ENCODE measurements around the gene NELL2. TPM values are rescaled to one million over a fixed set of nuclear protein-coding genes. Genes with fewer than 3 reads are reported as not detected.
A peak's percentile ranks its signal among the peaks of the same experiment; 100 is the strongest.
"Not testable (repeated sequence)": the region's sequence is repeated elsewhere in the genome, so short reads cannot be mapped to it uniquely, and the experiment has no call there.

NELL2 gene
- polyA plus RNA-seq, 2 donors: 0.44 to 0.63 TPM

GRCh38 chr12:44834996-44835395 is 41.1 kb downstream of the NELL2 start:
- not testable (repeated sequence) for H3K36me3 ChIP-seq (ENCODE audit: control insufficient read depth in 2 of 2, insufficient read depth in 2 of 2, low read length in 1 of 2)
- WGBS, 2 donors: 62 to 67% methylated on average over 7 of the region's 7 CpGs
- H3K27ac ChIP-seq (ENCODE audit: low read depth in 2 of 2, low read length in 1 of 2): peak overlapping the region; percentile 64 to 85

GRCh38 chr12:44833561-44833960 is 42.6 kb downstream of the NELL2 start:
- Histone ChIP-seq H3K27ac (ENCODE audit: low read depth in 2 of 2, low read length in 1 of 2) (no peak overlapping the region), H3K36me3 (ENCODE audit: control insufficient read depth in 2 of 2, insufficient read depth in 2 of 2, low read length in 1 of 2) (no peaks in the 10 kb centered on the region), H3K4me1 (ENCODE audit: control insufficient read depth in 2 of 2, insufficient read depth in 2 of 2, low read length in 1 of 2) (peaks cover 2 to 9% of the 10 kb centered on the region in 2 donors), H3K9me3 (ENCODE audit: control insufficient read depth in 2 of 2, insufficient read depth in 1 of 2, low read depth in 1 of 2, low read length in 1 of 2) (peaks cover 0 to 2% of the 10 kb centered on the region in 2 donors), H3K27me3 (ENCODE audit: control insufficient read depth in 1 of 2, insufficient read depth in 2 of 2, low read length in 2 of 2) (no peaks in the 10 kb centered on the region), H3K4me3 (ENCODE audit: low read depth in 1 of 2, low read length in 2 of 2) (no peak overlapping the region)
- 85 to 92% methylated on average over 5 of the region's 5 CpGs for WGBS, 2 donors

More at GRCh38 chr12:44834996-44835395, 41.1 kb downstream of the NELL2 start:
- H3K4me3 ChIP-seq (ENCODE audit: low read depth in 1 of 2, low read length in 2 of 2); H3K9me3 ChIP-seq (ENCODE audit: control insufficient read depth in 2 of 2, insufficient read depth in 1 of 2, low read depth in 1 of 2, low read length in 1 of 2); H3K27me3 ChIP-seq (ENCODE audit: control insufficient read depth in 1 of 2, insufficient read depth in 2 of 2, low read length in 2 of 2); H3K4me1 ChIP-seq (ENCODE audit: control insufficient read depth in 2 of 2, insufficient read depth in 2 of 2, low read length in 1 of 2): not testable (repeated sequence)

- Histone ChIP-seq H3K36me3 (ENCODE audit: control insufficient read depth in 2 of 2, insufficient read depth in 2 of 2, low read length in 1 of 2) (no peaks in the 10 kb centered on the region), H3K9me3 (ENCODE audit: control insufficient read depth in 2 of 2, insufficient read depth in 1 of 2, low read depth in 1 of 2, low read length in 1 of 2) (peaks cover 0 to 2% of the 10 kb centered on the region in 2 donors), H3K4me3 (ENCODE audit: low read depth in 1 of 2, low read length in 2 of 2) (no peak overlapping the region), H3K27me3 (ENCODE audit: control insufficient read depth in 1 of 2, insufficient read depth in 2 of 2, low read length in 2 of 2) (no peaks in the 10 kb centered on the region), H3K4me1 (ENCODE audit: control insufficient read depth in 2 of 2, insufficient read depth in 2 of 2, low read length in 1 of 2) (peaks cover 1 to 9% of the 10 kb centered on the region in 2 donors), H3K27ac (ENCODE audit: low read depth in 2 of 2, low read length in 1 of 2) (no peak overlapping the region)
- WGBS, 2 donors: 66 to 67% methylated on average over 1 of the region's 1 CpG
Observed at GRCh38 chr12:44830566-44831055, 45.5 kb downstream of the NELL2 start.

- H3K4me3 ChIP-seq (ENCODE audit: low read depth in 1 of 2, low read length in 2 of 2): no peak overlapping the region
- WGBS, 2 donors: 73 to 74% methylated on average over 1 of the region's 1 CpG
Observed at GRCh38 chr12:44829045-44829444, 47.1 kb downstream of the NELL2 start.

GRCh38 chr12:44827832-44828438 is 48.2 kb downstream of the NELL2 start:
- no peak overlapping the region for H3K27ac ChIP-seq (ENCODE audit: low read depth in 2 of 2, low read length in 1 of 2)
- H3K9me3 ChIP-seq (ENCODE audit: control insufficient read depth in 2 of 2, insufficient read depth in 1 of 2, low read depth in 1 of 2, low read length in 1 of 2): peaks cover 0 to 2% of the 10 kb centered on the region in 2 donors
- no peaks in the 10 kb centered on the region for H3K36me3 ChIP-seq (ENCODE audit: control insufficient read depth in 2 of 2, insufficient read depth in 2 of 2, low read length in 1 of 2)
- H3K4me1 ChIP-seq (ENCODE audit: control insufficient read depth in 2 of 2, insufficient read depth in 2 of 2, low read length in 1 of 2): no peaks in the 10 kb centered on the region
- WGBS, 2 donors: 75 to 81% methylated on average over 3 of the region's 3 CpGs
- no peaks in the 10 kb centered on the region for H3K27me3 ChIP-seq (ENCODE audit: control insufficient read depth in 1 of 2, insufficient read depth in 2 of 2, low read length in 2 of 2)
- H3K4me3 ChIP-seq (ENCODE audit: low read depth in 1 of 2, low read length in 2 of 2): no peak overlapping the region

More at GRCh38 chr12:44829045-44829444, 47.1 kb downstream of the NELL2 start:
- no peaks in the 10 kb centered on the region for H3K36me3 ChIP-seq (ENCODE audit: control insufficient read depth in 2 of 2, insufficient read depth in 2 of 2, low read length in 1 of 2)
- peaks cover 0 to 2% of the 10 kb centered on the region in 2 donors for H3K9me3 ChIP-seq (ENCODE audit: control insufficient read depth in 2 of 2, insufficient read depth in 1 of 2, low read depth in 1 of 2, low read length in 1 of 2)
- H3K27me3 ChIP-seq (ENCODE audit: control insufficient read depth in 1 of 2, insufficient read depth in 2 of 2, low read length in 2 of 2): no peaks in the 10 kb centered on the region
- H3K27ac ChIP-seq (ENCODE audit: low read depth in 2 of 2, low read length in 1 of 2): no peak overlapping the region
- no peaks in the 10 kb centered on the region for H3K4me1 ChIP-seq (ENCODE audit: control insufficient read depth in 2 of 2, insufficient read depth in 2 of 2, low read length in 1 of 2)

- 94 to 95% methylated on average over 8 of the region's 8 CpGs for WGBS, 2 donors
- H3K36me3 ChIP-seq (ENCODE audit: control insufficient read depth in 2 of 2, insufficient read depth in 2 of 2, low read length in 1 of 2); H3K27me3 ChIP-seq (ENCODE audit: control insufficient read depth in 1 of 2, insufficient read depth in 2 of 2, low read length in 2 of 2): not testable (repeated sequence)
Observed at GRCh38 chr12:44821702-44822101, 54.4 kb downstream of the NELL2 start.

GRCh38 chr12:44819884-44820283 is 56.2 kb downstream of the NELL2 start:
- Histone ChIP-seq H3K27ac (ENCODE audit: low read depth in 2 of 2, low read length in 1 of 2) (no peak overlapping the region), H3K4me3 (ENCODE audit: low read depth in 1 of 2, low read length in 2 of 2) (no peak overlapping the region), H3K27me3 (ENCODE audit: control insufficient read depth in 1 of 2, insufficient read depth in 2 of 2, low read length in 2 of 2) (no peaks in the 10 kb centered on the region), H3K4me1 (ENCODE audit: control insufficient read depth in 2 of 2, insufficient read depth in 2 of 2, low read length in 1 of 2) (no peaks in the 10 kb centered on the region), H3K36me3 (ENCODE audit: control insufficient read depth in 2 of 2, insufficient read depth in 2 of 2, low read length in 1 of 2) (no peaks in the 10 kb centered on the region), H3K9me3 (ENCODE audit: control insufficient read depth in 2 of 2, insufficient read depth in 1 of 2, low read depth in 1 of 2, low read length in 1 of 2) (no peaks in the 10 kb centered on the region)
- 78 to 84% methylated on average over 4 of the region's 4 CpGs for WGBS, 2 donors

More at GRCh38 chr12:44821702-44822101, 54.4 kb downstream of the NELL2 start:
- H3K4me1 ChIP-seq (ENCODE audit: control insufficient read depth in 2 of 2, insufficient read depth in 2 of 2, low read length in 1 of 2); H3K9me3 ChIP-seq (ENCODE audit: control insufficient read depth in 2 of 2, insufficient read depth in 1 of 2, low read depth in 1 of 2, low read length in 1 of 2); H3K27ac ChIP-seq (ENCODE audit: low read depth in 2 of 2, low read length in 1 of 2); H3K4me3 ChIP-seq (ENCODE audit: low read depth in 1 of 2, low read length in 2 of 2): not testable (repeated sequence)

- Histone ChIP-seq H3K4me1 (ENCODE audit: control insufficient read depth in 2 of 2, insufficient read depth in 2 of 2, low read length in 1 of 2) (no peaks in the 10 kb centered on the region), H3K4me3 (ENCODE audit: low read depth in 1 of 2, low read length in 2 of 2) (no peak overlapping the region), H3K27me3 (ENCODE audit: control insufficient read depth in 1 of 2, insufficient read depth in 2 of 2, low read length in 2 of 2) (no peaks in the 10 kb centered on the region), H3K27ac (ENCODE audit: low read depth in 2 of 2, low read length in 1 of 2) (no peak overlapping the region), H3K36me3 (ENCODE audit: control insufficient read depth in 2 of 2, insufficient read depth in 2 of 2, low read length in 1 of 2) (no peaks in the 10 kb centered on the region), H3K9me3 (ENCODE audit: control insufficient read depth in 2 of 2, insufficient read depth in 1 of 2, low read depth in 1 of 2, low read length in 1 of 2) (no peaks in the 10 kb centered on the region)
- WGBS, 2 donors: 91 to 92% methylated on average over 3 of the region's 3 CpGs
Observed at GRCh38 chr12:44817687-44818086, 58.4 kb downstream of the NELL2 start.

GRCh38 chr12:44816446-44817017 is 59.6 kb downstream of the NELL2 start:
- H3K27ac ChIP-seq (ENCODE audit: low read depth in 2 of 2, low read length in 1 of 2): no peak overlapping the region
- H3K27me3 ChIP-seq (ENCODE audit: control insufficient read depth in 1 of 2, insufficient read depth in 2 of 2, low read length in 2 of 2): no peaks in the 10 kb centered on the region
- 50 to 67% methylated on average over 4 of the region's 4 CpGs for WGBS, 2 donors
- no peaks in the 10 kb centered on the region for H3K9me3 ChIP-seq (ENCODE audit: control insufficient read depth in 2 of 2, insufficient read depth in 1 of 2, low read depth in 1 of 2, low read length in 1 of 2)
- no peak overlapping the region for H3K4me3 ChIP-seq (ENCODE audit: low read depth in 1 of 2, low read length in 2 of 2)
- H3K4me1 ChIP-seq (ENCODE audit: control insufficient read depth in 2 of 2, insufficient read depth in 2 of 2, low read length in 1 of 2): no peaks in the 10 kb centered on the region
- no peaks in the 10 kb centered on the region for H3K36me3 ChIP-seq (ENCODE audit: control insufficient read depth in 2 of 2, insufficient read depth in 2 of 2, low read length in 1 of 2)

- Histone ChIP-seq H3K36me3 (ENCODE audit: control insufficient read depth in 2 of 2, insufficient read depth in 2 of 2, low read length in 1 of 2) (no peaks in the 10 kb centered on the region), H3K4me1 (ENCODE audit: control insufficient read depth in 2 of 2, insufficient read depth in 2 of 2, low read length in 1 of 2) (no peaks in the 10 kb centered on the region), H3K9me3 (ENCODE audit: control insufficient read depth in 2 of 2, insufficient read depth in 1 of 2, low read depth in 1 of 2, low read length in 1 of 2) (no peaks in the 10 kb centered on the region), H3K27ac (ENCODE audit: low read depth in 2 of 2, low read length in 1 of 2) (no peak overlapping the region), H3K4me3 (ENCODE audit: low read depth in 1 of 2, low read length in 2 of 2) (no peak overlapping the region), H3K27me3 (ENCODE audit: control insufficient read depth in 1 of 2, insufficient read depth in 2 of 2, low read length in 2 of 2) (no peaks in the 10 kb centered on the region)
- WGBS, 2 donors: 99 to 100% methylated on average over 1 of the region's 1 CpG
Observed at GRCh38 chr12:44812062-44812461, 64.1 kb downstream of the NELL2 start.
